Naive thymus-derived CD4-positive, alpha-beta T cell (primary cell): ENCODE measurements around the gene SMAP2. TPM values are rescaled to one million over a fixed set of nuclear protein-coding genes. Genes with fewer than 3 reads are reported as not detected.

ENCODE experiments used
- ATAC-seq: fragments of 150-1000 bp; cut with Tn5 transposase; 2 replicates; pipeline ENCODE4 v1.10.0; 2021; ENCODE audit warnings: mild to moderate bottlenecking, moderate library complexity
- CTCF ChIA-PET: fragments of 350-600 bp; sonication (Branson Sonifier 250); formaldehyde crosslinking; loops from one replicate; lab custom pipeline; 2021; ENCODE audit warnings: antibody characterized with exemption; lab: Charles Lee
- POLR2A ChIA-PET: fragments of 350-600 bp; sonication (Branson Sonifier 250); formaldehyde crosslinking; loops from one replicate; lab custom pipeline; 2021; ENCODE audit warnings: antibody characterized with exemption, inconsistent platforms; lab: Charles Lee
- DNase-seq, 9 donors: peaks; one replicate each; pipeline versions ENCODE4 v3.0.0 to v3.0.0-alpha.2; 2020 to 2022; ENCODE audit warnings: mixed read lengths in 1 of 9
- H3K27ac ChIP-seq: one replicate; pipeline ENCODE4 v1.7.0; 2013; ENCODE audit warnings: mild to moderate bottlenecking, low read depth, low read length, moderate library complexity
- H3K27me3 ChIP-seq, 2 donors: one replicate each; pipeline ENCODE4 v1.7.0; 2013; ENCODE audit warnings: low read length in 2 of 2, mild to moderate bottlenecking in 2 of 2, moderate library complexity in 2 of 2; ENCODE audit not compliant: control insufficient read depth in 2 of 2, insufficient read depth in 2 of 2
- H3K36me3 ChIP-seq, 3 experiments: 1 replicate in 2 of 3; 2 replicates in 1 of 3; pipeline ENCODE4 v1.7.0; 2013; ENCODE audit warnings: low read length in 3 of 3, mild to moderate bottlenecking in 3 of 3, moderate library complexity in 1 of 3; ENCODE audit not compliant: insufficient read depth in 3 of 3, control insufficient read depth in 2 of 3
- H3K4me1 ChIP-seq, 2 donors: one replicate each; pipeline ENCODE4 v1.7.0; 2013; ENCODE audit warnings: low read length in 2 of 2, mild to moderate bottlenecking in 2 of 2, moderate library complexity in 1 of 2; ENCODE audit not compliant: control insufficient read depth in 2 of 2, insufficient read depth in 2 of 2
- H3K4me3 ChIP-seq: 2 replicates; pipeline ENCODE4 v1.7.0; 2013; ENCODE audit warnings: mild to moderate bottlenecking, low read length
- H3K9me3 ChIP-seq, 3 experiments: 1 replicate in 2 of 3; 2 replicates in 1 of 3; pipeline ENCODE4 v1.7.0; 2013; ENCODE audit warnings: low read length in 3 of 3; ENCODE audit not compliant: control insufficient read depth in 2 of 3
- H3K27ac Mint-ChIP-seq, 9 donors: one replicate each; pipeline ENCODE4 v1.8.0; 2020 to 2022; ENCODE audit warnings: mixed read lengths in 9 of 9, mild to moderate bottlenecking in 8 of 9, moderate library complexity in 5 of 9, inconsistent platforms in 2 of 9
- H3K27me3 Mint-ChIP-seq, 5 donors: one replicate each; pipeline ENCODE4 v1.8.0; 2021 to 2022; ENCODE audit warnings: mixed read lengths in 5 of 5, mild to moderate bottlenecking in 1 of 5
- H3K36me3 Mint-ChIP-seq, 5 donors: one replicate each; pipeline ENCODE4 v1.8.0; 2020 to 2022; ENCODE audit warnings: mixed read lengths in 5 of 5, mild to moderate bottlenecking in 3 of 5, inconsistent platforms in 1 of 5
- H3K4me1 Mint-ChIP-seq, 7 donors: one replicate each; pipeline ENCODE4 v1.8.0; 2020 to 2022; ENCODE audit warnings: mixed read lengths in 7 of 7, mild to moderate bottlenecking in 3 of 7, inconsistent platforms in 1 of 7
- H3K4me3 Mint-ChIP-seq, 10 donors: one replicate each; pipeline ENCODE4 v1.8.0; 2020 to 2022; ENCODE audit warnings: mild to moderate bottlenecking in 10 of 10, mixed read lengths in 10 of 10, moderate library complexity in 6 of 10, inconsistent platforms in 2 of 10
- H3K9me3 Mint-ChIP-seq, 11 donors: one replicate each; pipeline ENCODE4 v1.8.0; 2020 to 2022; ENCODE audit warnings: mixed read lengths in 11 of 11, mild to moderate bottlenecking in 4 of 11, inconsistent platforms in 1 of 11, moderate library complexity in 1 of 11
- intact Hi-C, 2 donors: fragments of 100-400 bp; cut with micrococcal nuclease; formaldehyde crosslinking; loops; one replicate each; pipeline ENCODE4 v1.15.1; 2023
- polyA plus RNA-seq, 2 donors: library from polyadenylated mRNA; unstranded; fragments of 300-500 nt; fragmentation: Illumina TruSeq; gene quantifications; one replicate each; pipeline ENCODE4 v1.2.3, GENCODE V29; 2021
- total RNA-seq, 6 experiments: library from RNA in 5 of 6; stranded (reverse) in 5 of 6; gene quantifications; 1 replicate in 5 of 6; 2 replicates in 1 of 6; pipeline ENCODE4 v1.2.3 and lab custom pipeline; 2021 to 2026

The SMAP2 gene
- total and polyA plus RNA-seq, 7 experiments from 2014 or later = 144 to 542 (median 203) TPM

DNA sequence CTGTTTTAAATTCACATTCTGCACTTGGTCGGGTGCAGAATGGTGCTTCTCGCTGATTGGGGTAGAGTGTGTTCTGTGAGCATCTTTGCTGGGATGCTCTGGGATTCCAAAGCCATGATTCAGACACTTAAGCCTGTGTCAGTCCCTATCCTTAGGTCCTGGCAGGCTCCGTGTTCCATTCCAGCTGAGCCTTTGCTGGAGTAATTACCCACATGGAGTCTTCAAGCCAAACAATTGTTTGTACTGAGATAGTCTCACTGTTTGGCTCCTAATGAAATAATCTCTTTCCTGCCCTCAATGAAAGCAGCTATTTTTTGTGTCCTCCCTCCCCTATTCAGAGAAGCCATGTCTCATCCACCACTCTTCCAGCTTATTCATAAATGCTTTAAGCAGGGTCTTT is 18.7 kb downstream of the SMAP2 start:
- H3K4me1 ChIP-seq = peaks cover 88 to 91% of the 10 kb centered on the region in 2 donors
- intact Hi-C loops = no loop called here
- Mint-ChIP-seq H3K4me3 (peak overlapping the region; percentile 7 to 94 (median 81)), H3K27ac (peak overlapping the region; percentile 73 to 100 (median 98)), H3K9me3 (no peaks in the 10 kb centered on the region), H3K27me3 (no peaks in the 10 kb centered on the region), H3K36me3 (peaks cover 5 to 48% (median 32%) of the 10 kb centered on the region in 5 donors), H3K4me1 (peaks cover 57 to 94% (median 88%) of the 10 kb centered on the region in 7 donors)
- no peak for DNase-seq
- no peak for ATAC-seq
- H3K27ac ChIP-seq = peak overlapping the region; percentile 99
- ChIA-PET POLR2A (interaction anchor here (0.7 to 16.0 kb wide), 7 partner anchors 11 to 1230 kb away, joined by 3 to 408 read pairs (median 3); partner anchors contain the start of gene SMAP2), CTCF (interaction anchor here (0.9 to 1.7 kb wide), 5 partner anchors 10 to 314 kb away, joined by 3 to 6 read pairs (median 3); no protein-coding TSS in a partner anchor)
- peak overlapping the region; percentile 4 for H3K4me3 ChIP-seq
- H3K36me3 ChIP-seq = no peaks in the 10 kb centered on the region
- H3K9me3 ChIP-seq = no peaks in the 10 kb centered on the region
- H3K27me3 ChIP-seq = no peaks in the 10 kb centered on the region

DNA sequence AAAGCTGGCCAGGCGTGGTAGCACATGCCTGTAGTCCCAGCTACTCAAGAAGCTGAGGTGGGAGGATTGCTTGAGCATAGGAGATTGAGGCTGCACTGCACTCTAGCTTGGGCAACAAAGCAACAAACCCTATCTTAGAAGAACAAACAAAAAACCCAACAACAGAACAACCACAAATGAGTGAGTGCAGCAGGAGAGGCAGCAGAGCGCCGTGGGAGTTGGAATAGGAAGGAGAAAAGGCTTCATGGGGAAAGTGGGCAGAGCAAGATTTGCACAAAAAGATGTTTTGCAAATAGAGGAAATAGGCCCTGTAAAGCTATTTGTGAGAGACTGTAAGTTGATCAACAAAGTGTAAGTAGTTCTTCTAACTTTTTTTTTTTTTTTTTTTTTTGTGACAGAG is 19.6 kb downstream of the SMAP2 start:
- ATAC-seq = peak; percentile 24
- peaks cover 84 to 95% of the 10 kb centered on the region in 2 donors for H3K4me1 ChIP-seq
- H3K4me3 ChIP-seq = peak overlapping the region; percentile 11
- H3K27ac ChIP-seq = peak overlapping the region; percentile 99
- peak in 4 of 9 donors; percentile 33 to 63 (median 52) for DNase-seq
- Mint-ChIP-seq H3K36me3 (peaks cover 5 to 48% (median 36%) of the 10 kb centered on the region in 5 donors), H3K27me3 (no peaks in the 10 kb centered on the region), H3K4me1 (peaks cover 61 to 99% (median 95%) of the 10 kb centered on the region in 7 donors), H3K9me3 (no peaks in the 10 kb centered on the region), H3K27ac (peak overlapping the region; percentile 88 to 100 (median 96)), H3K4me3 (peak overlapping the region; percentile 53 to 90 (median 72))
- no peaks in the 10 kb centered on the region for H3K36me3 ChIP-seq
- ChIA-PET POLR2A (interaction anchor here (0.5 to 16.0 kb wide), 11 partner anchors 10 to 165 kb away, joined by 3 to 408 read pairs (median 3); partner anchors contain the start of genes SMAP2 and ZMPSTE24), CTCF (interaction anchor here (0.7 to 1.7 kb wide), 9 partner anchors 9 to 812 kb away, joined by 3 to 6 read pairs (median 3); partner anchors contain the start of gene SMAP2)
- intact Hi-C loops = no loop called here
- no peaks in the 10 kb centered on the region for H3K9me3 ChIP-seq
- H3K27me3 ChIP-seq = no peaks in the 10 kb centered on the region

DNA sequence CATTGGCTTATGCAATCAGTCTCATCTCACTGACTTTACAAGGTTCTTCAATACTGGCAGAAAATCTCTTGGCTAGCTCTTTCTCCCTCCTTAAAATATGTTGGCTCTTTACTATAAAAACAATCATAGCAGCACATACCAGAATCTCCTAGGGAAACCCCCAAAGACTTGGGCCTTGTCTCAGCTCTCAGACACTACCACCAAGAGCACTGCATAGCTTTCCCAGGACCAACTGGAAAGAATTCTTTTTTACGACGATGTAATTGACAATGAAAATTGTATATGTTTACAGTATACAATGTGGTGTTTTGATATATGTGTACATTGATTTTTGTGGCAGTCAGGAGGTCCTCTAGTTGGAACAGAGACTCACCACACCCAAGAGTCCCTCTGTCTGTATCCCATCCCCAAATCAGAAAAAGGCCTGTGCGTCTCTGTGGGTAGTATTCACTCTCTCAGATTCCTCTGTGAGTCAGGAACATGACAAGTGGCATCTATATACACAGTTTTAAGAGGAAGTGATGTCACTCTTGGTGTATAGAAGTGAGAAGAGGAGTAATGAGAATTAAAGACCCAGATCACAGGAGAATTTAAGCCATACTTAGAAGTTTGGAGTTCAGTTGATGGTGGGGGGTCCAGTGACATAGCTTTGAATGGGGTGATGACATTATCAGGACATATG is 21.1 kb downstream of the SMAP2 start:
- Mint-ChIP-seq H3K4me1 (peaks cover 56 to 97% (median 91%) of the 10 kb centered on the region in 7 donors), H3K27me3 (no peaks in the 10 kb centered on the region), H3K4me3 (peak overlapping the region; percentile 53 to 90 (median 76)), H3K27ac (peak overlapping the region; percentile 88 to 100 (median 96)), H3K9me3 (no peaks in the 10 kb centered on the region), H3K36me3 (peaks cover 0 to 39% (median 28%) of the 10 kb centered on the region in 5 donors)
- Histone ChIP-seq H3K9me3 (no peaks in the 10 kb centered on the region), H3K4me3 (peak overlapping the region; percentile 9), H3K27me3 (no peaks in the 10 kb centered on the region), H3K27ac (peak overlapping the region; percentile 99), H3K4me1 (peaks cover 72 to 91% of the 10 kb centered on the region in 2 donors), H3K36me3 (no peaks in the 10 kb centered on the region)
- ATAC-seq (peak; percentile 86), DNase-seq (peak in 7 of 9 donors; percentile 56 to 79 (median 72))
- ChIA-PET CTCF (interaction anchor here (0.9 to 1.2 kb wide), 2 partner anchors 9 to 10 kb away, joined by 3 read pairs; no protein-coding TSS in a partner anchor), POLR2A (interaction anchor here (1.4 to 16.0 kb wide), 5 partner anchors 10 to 78 kb away, joined by 4 to 408 read pairs (median 5); partner anchors contain the start of genes COL9A2 and SMAP2)
- intact Hi-C loops = loop anchor here (1.0 kb wide), 3 partner anchors 8 to 10 kb away; no protein-coding TSS in a partner anchor

DNA sequence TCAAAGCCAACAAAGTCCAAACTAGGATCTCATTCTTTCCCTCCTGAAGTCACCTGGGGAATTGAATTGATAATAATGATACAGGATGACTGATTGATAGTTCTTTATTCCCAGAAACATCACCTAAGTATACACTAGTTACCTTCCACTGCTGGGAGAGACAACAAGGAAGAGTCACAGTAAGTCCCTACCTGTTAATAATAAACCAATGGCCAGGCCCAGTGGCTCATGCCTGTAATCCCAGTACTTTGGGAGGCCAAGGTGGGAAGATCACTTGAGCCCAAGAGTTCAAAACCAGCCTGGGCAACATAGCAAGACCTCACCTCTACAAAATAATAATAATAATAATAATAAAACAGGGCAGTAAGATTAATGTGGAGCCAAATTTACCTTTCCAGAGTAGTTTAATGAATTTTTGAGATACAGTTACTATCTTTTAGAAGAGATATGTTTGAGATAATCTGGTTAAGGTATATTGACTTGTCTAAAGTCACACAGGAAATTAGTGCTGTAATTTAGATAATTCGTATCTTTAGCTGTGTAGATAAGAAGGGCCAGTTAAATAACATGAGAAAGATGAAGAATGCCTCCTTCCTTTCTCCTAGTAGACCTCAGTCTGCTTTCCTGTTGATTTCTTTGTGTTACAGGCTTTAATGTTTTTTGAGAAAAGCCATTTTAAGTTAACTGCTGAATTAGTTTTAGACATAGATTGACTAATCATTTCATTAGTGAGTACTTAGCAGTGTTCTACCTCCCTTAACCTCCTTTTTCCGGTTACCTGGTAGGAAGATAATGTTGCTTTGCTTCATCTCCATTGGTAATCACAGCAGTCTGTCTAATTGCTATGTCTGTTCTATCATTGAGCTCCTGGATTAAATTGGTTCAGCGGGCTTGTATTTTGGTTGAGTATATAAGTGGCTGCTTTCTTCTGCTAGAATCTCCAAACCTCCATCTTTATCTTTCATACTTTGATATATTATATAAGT is 22.0 kb downstream of the SMAP2 start:
- CTCF ChIA-PET = interaction anchor here (1.0 to 1.4 kb wide), 3 partner anchors 13 to 243 kb away, joined by 3 to 11 read pairs (median 4); no protein-coding TSS in a partner anchor
- H3K4me3 ChIP-seq = peak overlapping the region; percentile 0
- ATAC-seq = no peak

DNA sequence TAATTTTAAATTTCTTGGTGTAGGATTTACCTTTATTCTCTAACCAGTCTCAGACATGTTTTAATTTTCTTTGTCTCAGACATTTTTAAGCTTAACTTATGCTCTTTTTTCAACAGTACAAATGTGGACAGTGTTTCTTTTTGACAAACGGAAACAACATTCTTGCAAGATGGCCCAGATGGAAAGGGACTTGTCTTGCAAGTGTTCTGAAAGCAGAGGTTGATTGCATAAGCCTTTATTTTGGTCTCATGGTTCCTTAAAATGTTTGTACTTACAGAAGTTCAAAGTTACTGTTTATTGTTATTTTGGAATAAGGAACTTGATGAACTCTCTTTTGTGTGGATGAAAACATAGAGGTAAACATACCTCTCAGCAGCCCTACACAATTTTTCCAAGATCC is 22.9 kb downstream of the SMAP2 start:
- H3K36me3 ChIP-seq = no peaks in the 10 kb centered on the region
- peaks cover 0 to 35% (median 34%) of the 10 kb centered on the region in 5 donors for H3K36me3 Mint-ChIP-seq
- peaks cover 60 to 97% (median 91%) of the 10 kb centered on the region in 7 donors for H3K4me1 Mint-ChIP-seq
- ChIA-PET CTCF (interaction anchor here (1.0 to 1.4 kb wide), 3 partner anchors 14 to 244 kb away, joined by 3 to 11 read pairs (median 4); no protein-coding TSS in a partner anchor), POLR2A (interaction anchor here (0.5 to 16.0 kb wide), 5 partner anchors 17 to 234 kb away, joined by 3 to 408 read pairs (median 4); partner anchors contain the start of gene SMAP2)
- H3K27ac Mint-ChIP-seq = peak overlapping the region; percentile 82 to 100 (median 96)
- intact Hi-C loops = no loop called here
- peak overlapping the region in 9 of 10 donors; percentile 55 to 90 (median 73) for H3K4me3 Mint-ChIP-seq
- no peaks in the 10 kb centered on the region for H3K9me3 Mint-ChIP-seq
- no peaks in the 10 kb centered on the region for H3K27me3 Mint-ChIP-seq
- DNase-seq (peak in 1 of 9 donors; percentile 27), ATAC-seq (no peak)
- H3K9me3 ChIP-seq = no peaks in the 10 kb centered on the region
- H3K27me3 ChIP-seq = no peaks in the 10 kb centered on the region
- H3K4me3 ChIP-seq = no peak overlapping the region
- H3K4me1 ChIP-seq = peaks cover 71 to 89% of the 10 kb centered on the region in 2 donors
- peak overlapping the region; percentile 99 for H3K27ac ChIP-seq

More for the DNA sequence above, 22.0 kb downstream of the SMAP2 start:
- Histone ChIP-seq H3K4me1 (peaks cover 74 to 92% of the 10 kb centered on the region in 2 donors), H3K9me3 (no peaks in the 10 kb centered on the region), H3K27me3 (no peaks in the 10 kb centered on the region), H3K36me3 (no peaks in the 10 kb centered on the region), H3K27ac (peak overlapping the region; percentile 99)
- Mint-ChIP-seq H3K36me3 (peaks cover 0 to 40% (median 32%) of the 10 kb centered on the region in 5 donors), H3K27ac (peak overlapping the region; percentile 88 to 100 (median 96)), H3K9me3 (no peaks in the 10 kb centered on the region), H3K27me3 (no peaks in the 10 kb centered on the region), H3K4me1 (peaks cover 58 to 97% (median 91%) of the 10 kb centered on the region in 7 donors), H3K4me3 (peak overlapping the region; percentile 53 to 90 (median 78))
- intact Hi-C loops = loop anchor here (1.0 kb wide), 1 partner anchor 9 kb away; no protein-coding TSS in a partner anchor
- POLR2A ChIA-PET = interaction anchor here (0.5 to 16.0 kb wide), 8 partner anchors 16 to 233 kb away, joined by 3 to 408 read pairs (median 4); partner anchors contain the start of genes COL9A2 and SMAP2
- no peak for DNase-seq
